ENCODE data around the gene WDR5.

Gene WDR5

GRCh38 chr9:134187110-134187531 is 51.2 kb downstream of the WDR5 start:
- DNase-seq: no peak

GRCh38 chr9:134187891-134188385 is 52.1 kb downstream of the WDR5 start:
- no peak for DNase-seq

GRCh38 chr9:134188386-134189144 is 52.7 kb downstream of the WDR5 start:
- DNase-seq: peak in 6 of 56 donors; percentile 14 to 37 (median 22)

GRCh38 chr9:134189145-134189469 is 53.2 kb downstream of the WDR5 start:
- DNase-seq: peak in 7 of 56 donors; percentile 9 to 53 (median 38)

GRCh38 chr9:134189470-134190231 is 53.8 kb downstream of the WDR5 start:
- DNase-seq: peak in 13 of 56 donors; percentile 11 to 54 (median 40)

- DNase-seq: no peak
These were observed 54.6 kb downstream of the WDR5 start for GRCh38 chr9:134190232-134191121.

- no peak for DNase-seq
These were observed 55.8 kb downstream of the WDR5 start for GRCh38 chr9:134191455-134192209.

GRCh38 chr9:134192311-134192950 is 56.5 kb downstream of the WDR5 start:
- no peak for DNase-seq

- DNase-seq: no peak
These were observed 57.3 kb downstream of the WDR5 start for GRCh38 chr9:134192951-134193731.

- DNase-seq: no peak
These were observed 58.1 kb downstream of the WDR5 start for GRCh38 chr9:134193912-134194535.

- DNase-seq: no peak
These were observed 59.7 kb downstream of the WDR5 start for GRCh38 chr9:134195558-134195957.

GRCh38 chr9:134196911-134197310 is 61.0 kb downstream of the WDR5 start:
- DNase-seq: no peak

GRCh38 chr9:134198791-134199190 is 62.9 kb downstream of the WDR5 start:
- DNase-seq: no peak

GRCh38 chr9:134200730-134201129 is 64.8 kb downstream of the WDR5 start:
- DNase-seq: no peak

- DNase-seq: no peak
These were observed 67.3 kb downstream of the WDR5 start for GRCh38 chr9:134203224-134203623.

GRCh38 chr9:134204041-134204440 is 68.2 kb downstream of the WDR5 start:
- DNase-seq: no peak

- no peak for DNase-seq
These were observed 69.2 kb downstream of the WDR5 start for GRCh38 chr9:134204991-134205578.

- peak in 35 of 56 donors; percentile 14 to 88 (median 53) for DNase-seq
These were observed 69.9 kb downstream of the WDR5 start for GRCh38 chr9:134205672-134206310.

All from amygdala (tissue), 56 donors.